ENCODE results near the gene SCO2.

The SCO2 gene

GRCh38 chr22:50490531-50491308 is 34.7 kb downstream of the SCO2 start:
- in situ Hi-C loops (cut with MboI; ENCODE audit: low pct_unique_long_range_greater_than_20kb, low sequenced_read_pairs, unreplicated experiment): loop anchor here (10.0 kb wide), 1 partner anchor 236 kb away; the partner anchor contains the start of gene HDAC10
- TF ChIP-seq, protein P1, sequence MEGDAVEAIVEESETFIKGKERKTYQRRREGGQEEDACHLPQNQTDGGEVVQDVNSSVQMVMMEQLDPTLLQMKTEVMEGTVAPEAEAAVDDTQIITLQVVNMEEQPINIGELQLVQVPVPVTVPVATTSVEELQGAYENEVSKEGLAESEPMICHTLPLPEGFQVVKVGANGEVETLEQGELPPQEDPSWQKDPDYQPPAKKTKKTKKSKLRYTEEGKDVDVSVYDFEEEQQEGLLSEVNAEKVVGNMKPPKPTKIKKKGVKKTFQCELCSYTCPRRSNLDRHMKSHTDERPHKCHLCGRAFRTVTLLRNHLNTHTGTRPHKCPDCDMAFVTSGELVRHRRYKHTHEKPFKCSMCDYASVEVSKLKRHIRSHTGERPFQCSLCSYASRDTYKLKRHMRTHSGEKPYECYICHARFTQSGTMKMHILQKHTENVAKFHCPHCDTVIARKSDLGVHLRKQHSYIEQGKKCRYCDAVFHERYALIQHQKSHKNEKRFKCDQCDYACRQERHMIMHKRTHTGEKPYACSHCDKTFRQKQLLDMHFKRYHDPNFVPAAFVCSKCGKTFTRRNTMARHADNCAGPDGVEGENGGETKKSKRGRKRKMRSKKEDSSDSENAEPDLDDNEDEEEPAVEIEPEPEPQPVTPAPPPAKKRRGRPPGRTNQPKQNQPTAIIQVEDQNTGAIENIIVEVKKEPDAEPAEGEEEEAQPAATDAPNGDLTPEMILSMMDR (IDR thresholded peaks at IDR 0.05; ENCODE audit: extremely low read depth, insufficient read depth, missing control alignments): no peak
- DNase-seq (ENCODE audit: low spot score): no peak

DNA sequence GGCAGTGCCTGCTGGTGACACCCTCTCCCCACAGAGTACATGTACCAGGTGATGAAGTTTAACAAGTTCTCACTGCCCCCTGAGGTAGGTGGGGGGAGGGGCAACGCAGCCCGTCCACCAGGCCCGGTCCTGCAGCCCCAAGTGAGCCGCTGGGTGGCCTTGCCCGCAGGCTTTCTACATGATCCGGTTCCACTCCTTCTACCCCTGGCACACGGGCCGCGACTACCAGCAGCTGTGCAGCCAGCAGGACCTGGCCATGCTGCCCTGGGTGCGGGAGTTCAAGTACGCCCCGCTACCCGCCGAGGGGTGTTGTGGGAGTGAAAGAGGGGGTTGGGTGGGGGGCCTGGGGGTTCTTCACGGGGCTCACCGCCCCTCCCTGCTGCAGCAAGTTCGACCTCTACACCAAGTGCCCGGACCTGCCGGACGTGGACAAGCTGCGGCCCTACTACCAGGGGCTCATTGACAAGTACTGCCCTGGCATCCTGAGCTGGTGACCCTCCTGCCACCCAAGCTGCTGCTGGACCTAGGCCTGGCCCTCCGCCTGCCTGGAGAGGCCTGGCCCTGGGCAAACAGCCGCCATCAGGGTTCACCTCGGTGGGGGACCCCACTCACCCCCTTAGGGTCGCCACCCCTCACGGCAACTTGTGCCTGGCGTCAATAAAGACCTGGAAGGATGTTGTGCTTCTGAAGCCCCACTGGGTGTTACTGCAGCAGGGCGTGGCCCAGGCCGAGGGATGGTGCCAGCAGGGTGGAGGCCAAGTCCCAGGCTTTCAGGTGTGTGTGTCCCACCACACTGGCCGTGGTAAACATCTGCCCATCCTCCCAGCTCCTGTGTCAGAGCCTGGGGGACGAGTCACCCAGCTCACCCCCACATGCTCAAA is 35.8 kb downstream of the SCO2 start:
- DNase-seq (ENCODE audit: low spot score): no peak
- TF ChIP-seq, protein P1 (IDR thresholded peaks at IDR 0.05; ENCODE audit: extremely low read depth, insufficient read depth, missing control alignments): no peak
- in situ Hi-C loops (cut with MboI; ENCODE audit: low pct_unique_long_range_greater_than_20kb, low sequenced_read_pairs, unreplicated experiment): loop anchor here (10.0 kb wide), 1 partner anchor 235 kb away; the partner anchor contains the start of gene HDAC10

GRCh38 chr22:50488886-50489285 is 36.5 kb downstream of the SCO2 start:
- in situ Hi-C loops (cut with MboI; ENCODE audit: low pct_unique_long_range_greater_than_20kb, low sequenced_read_pairs, unreplicated experiment): no loop called here
- DNase-seq (ENCODE audit: low spot score): no peak
- TF ChIP-seq, protein P1 (IDR thresholded peaks at IDR 0.05; ENCODE audit: extremely low read depth, insufficient read depth, missing control alignments): no peak

- no peak for DNase-seq (ENCODE audit: low spot score)
- in situ Hi-C loops (cut with MboI; ENCODE audit: low pct_unique_long_range_greater_than_20kb, low sequenced_read_pairs, unreplicated experiment): no loop called here
- TF ChIP-seq, protein P1 (IDR thresholded peaks at IDR 0.05; ENCODE audit: extremely low read depth, insufficient read depth, missing control alignments): no peak
Measured at GRCh38 chr22:50488006-50488677, 37.3 kb downstream of the SCO2 start.

GRCh38 chr22:50487290-50488005 is 38.0 kb downstream of the SCO2 start:
- DNase-seq (ENCODE audit: low spot score): no peak
- TF ChIP-seq, protein P1 (IDR thresholded peaks at IDR 0.05; ENCODE audit: extremely low read depth, insufficient read depth, missing control alignments): no peak
- in situ Hi-C loops (cut with MboI; ENCODE audit: low pct_unique_long_range_greater_than_20kb, low sequenced_read_pairs, unreplicated experiment): no loop called here

Data from GM13977 (cell line).